AG20443 (cell line): ENCODE measurements around the gene KLHL13.

Experiments
- DNase-seq: peaks from one replicate; pipeline ENCODE4 v3.0.0; 2012; ENCODE audit warnings: low spot score, mixed read lengths

Gene KLHL13

GRCh38 chrX:117854806-117855205, 261.8 kb downstream of the KLHL13 start:
- DNase-seq: no peak

- DNase-seq: no peak
Observed at GRCh38 chrX:117851025-117851424, 265.6 kb downstream of the KLHL13 start.
